SIG-M5 treated with dmso at 0.1 percent for 504 hours (cell line): Measurements from ENCODE around the gene KCNK17.

Source experiments
- DNase-seq: peaks from one replicate; lab custom pipeline; 2025; ENCODE audit not compliant: unreplicated experiment; lab: John Stamatoyannopoulos, UW

KCNK17 gene

DNA sequence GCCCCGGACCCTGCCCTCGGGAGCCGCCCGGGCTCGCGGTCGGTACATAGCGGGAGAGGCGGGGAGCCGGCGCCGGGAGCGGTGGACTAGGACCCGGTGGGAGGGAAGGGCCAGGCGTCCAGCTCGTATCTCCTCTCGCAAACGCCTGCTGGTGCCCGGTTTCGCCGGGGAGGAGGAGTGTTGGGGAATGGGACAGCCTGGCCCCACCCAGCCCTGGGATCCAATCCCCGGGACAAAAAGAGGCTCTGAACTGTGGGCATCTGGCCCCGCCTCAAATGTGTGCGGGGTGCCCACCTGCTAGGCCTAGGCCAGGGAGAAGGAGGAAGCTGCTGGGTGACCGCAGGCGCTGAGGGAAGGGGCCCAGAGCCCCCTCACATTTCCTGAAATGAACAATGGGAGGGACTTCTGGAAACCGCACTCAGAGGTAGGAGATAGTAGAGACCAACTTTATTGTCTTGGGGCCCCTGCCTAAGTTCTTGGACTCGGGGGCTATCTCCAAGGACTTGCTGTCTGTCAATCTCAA is at the start of gene KCNK17:
TSS of gene KCNK17 (minus strand) at position 147 of the 523 bp plus-strand sequence. CDS start at position 48, 99 bp downstream.
- no peak for DNase-seq

DNA sequence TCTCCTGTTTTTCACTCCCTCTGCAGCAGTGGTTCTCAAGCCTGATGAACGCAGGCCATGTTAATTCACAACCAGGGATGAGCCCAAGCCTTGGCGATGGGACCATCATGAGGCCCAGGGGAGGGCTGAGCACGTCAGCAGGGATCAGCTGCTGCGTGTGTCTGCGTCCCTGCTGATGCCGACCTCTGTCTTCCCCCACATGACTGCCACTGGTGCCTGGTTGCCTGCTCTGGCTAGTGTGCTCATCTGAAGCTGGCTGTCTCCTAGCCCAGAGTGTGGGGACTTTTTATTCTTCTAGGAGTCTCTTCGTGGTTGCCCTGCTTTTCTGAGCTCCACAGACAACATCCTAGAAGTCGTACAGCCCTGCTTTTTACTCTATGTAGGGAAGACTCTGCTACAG is 49.1 kb upstream of the KCNK17 start:
- no peak for DNase-seq

DNA sequence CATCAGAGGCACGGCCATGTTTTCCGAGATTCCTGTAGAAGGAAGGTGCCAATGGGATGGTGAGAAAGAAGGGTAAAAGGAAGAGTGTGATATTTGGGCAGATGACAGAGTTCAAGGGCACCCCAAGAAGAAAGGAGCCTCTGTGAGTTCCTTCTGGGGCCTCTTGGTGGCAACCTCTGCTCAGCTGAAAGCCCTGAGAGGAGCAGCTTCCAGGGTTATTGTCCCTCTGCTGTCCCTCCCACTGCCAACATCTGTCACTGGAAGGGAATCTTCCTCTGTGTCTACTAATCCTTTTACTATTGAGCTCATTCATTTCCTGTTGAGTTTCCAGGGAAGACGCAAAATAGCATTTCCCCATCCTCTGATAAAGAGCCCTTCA is 48.3 kb upstream of the KCNK17 start:
- no peak for DNase-seq

GRCh38 chr6:39361657-39362486 is 47.7 kb upstream of the KCNK17 start:
- peak; percentile 62 for DNase-seq

DNA sequence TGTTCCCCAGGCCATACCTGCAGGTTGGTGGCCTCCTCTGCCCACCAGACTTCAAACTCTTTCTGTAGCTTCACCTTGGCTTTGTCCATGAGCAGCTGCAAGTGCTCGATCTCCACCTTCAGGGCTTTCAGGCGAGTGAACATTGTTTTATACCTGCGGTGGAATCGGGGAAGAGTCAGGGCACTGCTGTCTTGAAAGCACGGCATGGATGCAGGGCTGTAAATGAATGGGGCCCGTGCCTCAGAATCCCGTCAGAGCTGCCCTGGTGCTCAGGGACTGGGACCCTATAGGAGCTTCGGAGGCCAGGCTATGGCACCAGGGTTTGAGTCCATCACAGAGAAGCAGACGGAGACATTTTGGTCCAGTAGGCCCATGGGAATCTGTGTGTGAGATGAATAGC is 46.2 kb upstream of the KCNK17 start:
- DNase-seq, result no peak

DNA sequence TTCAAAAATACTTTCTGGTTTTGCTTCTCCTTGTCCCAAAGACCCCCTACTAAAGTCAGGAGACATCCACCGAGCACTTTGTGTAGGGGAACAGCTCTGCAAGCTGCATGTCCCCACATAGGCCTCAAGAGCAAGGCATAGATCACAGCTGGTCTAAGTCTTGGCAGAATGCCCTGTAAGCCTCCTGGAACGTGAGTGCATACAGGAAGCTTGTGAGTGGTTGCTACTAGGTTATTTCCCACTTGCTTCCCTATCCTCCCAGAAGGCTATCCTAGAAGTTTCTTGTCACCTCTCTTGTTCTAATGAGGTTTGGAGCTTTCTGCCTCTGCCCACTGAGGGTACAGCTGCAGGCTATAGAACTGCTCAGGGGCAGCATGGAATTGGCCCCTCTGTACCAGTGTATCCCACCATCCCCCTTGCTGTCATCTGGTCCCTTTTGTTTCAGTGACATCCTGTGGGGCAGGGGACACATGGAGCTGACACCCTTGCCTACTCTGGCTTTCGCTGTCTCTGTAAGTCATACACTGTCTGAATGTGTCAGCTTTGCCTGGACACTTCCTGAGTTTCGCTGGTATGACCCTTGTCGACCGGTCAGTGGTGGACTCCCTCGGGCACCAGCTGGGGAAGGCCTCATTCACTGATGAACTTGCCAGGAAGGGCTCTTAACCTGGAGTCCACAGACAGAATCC is 43.9 kb upstream of the KCNK17 start:
- DNase-seq, result no peak

DNA sequence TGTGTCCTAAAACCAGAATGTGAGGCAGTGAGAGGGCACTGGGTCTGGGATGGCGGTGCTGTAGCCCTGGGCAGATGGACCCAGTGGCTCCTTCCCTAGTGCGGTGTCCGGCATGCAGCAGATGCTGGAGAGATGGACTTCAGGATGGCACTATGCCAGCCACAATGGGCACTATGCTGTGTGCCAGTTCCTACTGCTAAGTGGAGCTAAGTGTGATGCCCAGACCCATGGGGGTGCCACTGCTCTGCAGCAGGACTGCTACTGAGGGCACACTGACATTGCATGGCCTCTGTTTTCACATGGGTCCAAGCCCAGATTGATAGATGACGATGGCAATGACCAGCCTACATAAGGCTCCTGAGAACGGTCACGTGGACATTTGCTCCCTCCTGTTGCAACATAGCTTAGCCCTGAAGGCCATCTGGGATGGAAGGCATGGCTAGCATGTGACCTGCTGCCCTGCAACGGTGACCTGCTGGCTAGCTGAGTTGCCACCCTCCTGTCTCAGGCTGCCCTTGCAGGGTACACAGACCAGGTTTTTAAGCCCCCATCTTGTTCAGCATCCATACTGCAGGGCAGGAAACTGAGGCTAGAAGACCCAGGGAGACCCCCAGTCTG is 39.6 kb upstream of the KCNK17 start:
- no peak for DNase-seq

DNA sequence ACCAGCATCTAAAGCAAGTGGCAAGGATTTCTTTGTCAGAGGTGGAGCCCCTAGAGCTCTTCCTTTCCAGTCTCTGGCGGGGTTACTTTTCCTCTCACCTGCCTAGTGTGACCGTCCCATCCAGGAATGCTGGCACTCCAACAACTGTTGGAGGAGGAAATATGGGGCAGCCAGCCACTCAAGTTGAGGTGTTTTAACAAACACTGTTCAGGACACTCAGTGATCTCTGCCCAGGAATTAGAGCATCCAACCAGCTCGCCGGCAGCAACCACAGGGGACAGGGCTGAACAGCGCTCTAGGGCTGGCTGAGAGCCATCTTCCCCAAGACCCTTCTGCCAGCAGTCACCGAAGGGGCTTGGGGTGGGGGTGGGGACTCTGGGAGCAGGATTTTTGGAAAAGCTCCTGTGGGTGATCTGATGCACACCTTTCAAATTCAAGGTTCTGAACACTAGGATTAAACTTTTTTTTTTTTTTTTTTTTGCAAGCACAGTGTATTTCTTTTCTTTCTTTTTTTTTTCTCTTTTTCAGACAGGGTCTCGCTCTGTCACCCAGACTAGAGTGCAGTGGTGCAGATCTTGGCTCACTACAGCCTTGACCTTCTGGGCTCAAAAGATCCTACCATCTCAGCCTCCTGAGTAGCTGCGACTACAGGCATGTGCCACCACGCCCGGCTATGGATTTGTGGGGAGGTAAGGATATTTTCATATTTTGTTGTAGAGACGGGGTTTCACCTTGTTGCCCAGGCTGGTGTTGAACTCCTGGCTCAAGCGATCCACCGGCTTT is 36.7 kb upstream of the KCNK17 start:
- no peak for DNase-seq

- no peak for DNase-seq
Measured at GRCh38 chr6:39348740-39349139, 34.5 kb upstream of the KCNK17 start.

DNA sequence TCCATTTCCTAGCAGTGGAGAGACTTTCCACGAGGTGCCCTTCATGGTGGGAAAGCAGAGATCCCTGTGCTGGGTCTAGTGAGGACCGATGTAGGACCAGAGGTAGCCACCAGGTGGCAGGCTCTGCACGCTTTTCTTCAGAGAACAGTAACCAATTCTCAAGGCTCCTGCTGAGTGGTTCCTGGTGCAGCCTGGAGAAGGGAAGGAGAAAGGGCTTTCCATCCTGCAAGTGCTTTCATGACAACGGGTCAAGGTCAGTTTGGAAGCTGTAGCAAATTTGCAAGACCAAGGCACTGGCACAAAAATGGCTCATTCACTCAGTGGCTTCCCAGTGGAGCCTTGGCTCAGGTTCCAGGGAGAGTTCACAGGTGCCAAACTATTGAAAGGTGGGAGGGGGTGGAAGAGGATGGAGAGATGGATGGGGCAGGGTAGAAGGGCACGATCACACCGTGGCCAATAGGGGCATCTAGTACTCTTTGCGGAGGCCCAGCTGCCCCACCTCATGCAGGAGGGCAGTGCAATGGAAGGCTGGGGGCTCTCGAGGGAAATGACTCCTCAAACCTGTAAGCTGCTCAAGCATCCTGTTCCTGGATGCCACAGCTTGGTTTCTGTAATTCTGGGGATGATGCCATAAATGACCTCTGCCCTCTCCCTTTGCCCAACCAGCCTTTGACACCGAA is 33.8 kb upstream of the KCNK17 start:
- peak; percentile 53 for DNase-seq

DNA sequence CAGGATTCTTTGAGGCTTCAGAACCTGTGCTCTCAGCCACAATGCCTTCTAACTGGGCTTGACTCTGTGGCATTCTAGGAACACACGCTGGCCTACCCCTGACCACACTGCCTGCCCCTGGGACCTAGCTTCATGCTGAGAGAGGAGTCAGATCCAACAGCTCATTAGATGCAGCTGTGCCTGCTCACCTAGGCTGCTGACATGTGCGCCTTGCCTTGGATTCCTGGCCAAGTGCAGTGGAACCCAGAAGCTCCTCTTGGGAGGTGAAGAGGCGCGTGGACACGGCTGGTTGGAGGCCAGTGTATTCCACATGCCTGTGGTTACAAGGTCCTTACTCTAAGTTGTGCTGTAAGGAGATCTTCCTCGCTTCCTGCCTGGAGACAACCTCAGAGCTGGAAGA is 33.0 kb upstream of the KCNK17 start:
- DNase-seq, result no peak

- no peak for DNase-seq
Measured at GRCh38 chr6:39344821-39345280, 30.6 kb upstream of the KCNK17 start.

DNA sequence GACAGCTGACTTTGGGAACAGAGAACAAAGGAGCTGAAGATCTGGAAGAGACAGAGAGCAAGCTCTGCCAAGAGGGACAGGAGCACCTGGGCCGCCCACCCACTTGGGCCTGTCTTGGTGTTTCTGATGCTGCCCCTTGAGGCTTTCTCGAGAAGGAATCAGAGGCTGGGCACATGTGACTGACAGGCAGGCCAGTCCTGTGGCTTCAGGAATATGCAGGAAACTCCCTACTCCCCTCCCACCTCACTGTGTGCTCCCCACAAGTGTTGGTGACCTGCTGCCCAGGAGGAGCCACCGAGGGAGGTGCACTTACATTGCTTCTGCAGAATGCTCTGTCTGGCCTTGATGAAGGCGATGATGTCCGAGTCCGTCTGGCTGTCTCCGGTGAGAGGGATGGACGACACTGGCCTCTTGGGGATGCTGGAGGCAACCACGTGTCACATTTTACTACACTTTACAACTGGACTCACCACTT is 29.2 kb upstream of the KCNK17 start:
- DNase-seq, result no peak

DNA sequence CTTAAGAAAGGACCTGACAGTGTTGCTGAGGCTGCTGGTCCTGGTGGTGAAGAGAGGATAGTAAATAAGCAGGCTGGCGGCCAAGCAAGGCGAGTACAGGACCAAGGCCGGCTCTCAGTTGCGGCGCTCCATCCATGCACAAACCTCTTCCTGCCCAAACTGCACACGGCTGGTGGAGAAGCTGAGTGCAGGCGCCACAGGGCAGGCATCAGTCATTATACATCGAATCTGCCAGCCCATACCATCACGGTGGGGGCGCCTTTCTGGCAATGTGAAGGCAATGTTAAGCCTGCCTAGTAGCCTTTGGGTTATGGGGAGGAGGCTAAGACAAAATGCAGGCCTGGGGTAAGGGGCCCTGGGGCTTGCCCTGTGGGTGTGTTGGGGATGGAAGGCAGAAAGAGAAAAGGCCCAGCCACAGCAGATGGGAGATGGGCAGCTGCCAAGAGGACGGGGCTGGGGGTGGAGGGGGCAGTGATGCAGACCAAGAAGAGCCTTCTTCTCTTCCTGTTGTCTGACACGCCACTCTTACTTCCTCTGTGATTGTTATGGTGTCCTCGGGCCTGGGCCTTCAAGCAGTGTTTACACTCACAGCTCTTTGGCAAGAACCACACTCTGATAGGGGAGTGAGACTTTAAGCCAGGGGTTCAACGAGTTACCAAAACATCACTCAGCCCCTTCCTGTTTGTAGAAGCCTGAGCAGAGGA is 28.6 kb upstream of the KCNK17 start:
- DNase-seq, result no peak

- no peak for DNase-seq
Measured at GRCh38 chr6:39341937-39342336, 27.7 kb upstream of the KCNK17 start.

- no peak for DNase-seq
Measured at GRCh38 chr6:39341352-39341751, 27.1 kb upstream of the KCNK17 start.

- no peak for DNase-seq
Measured at GRCh38 chr6:39339868-39340550, 25.8 kb upstream of the KCNK17 start.

GRCh38 chr6:39339096-39339867 is 25.1 kb upstream of the KCNK17 start:
- DNase-seq, result no peak
